GM21576 (cell line): Measurements from ENCODE around the gene SORBS1.

Experiments
- ATAC-seq: cut with Tn5 transposase; IDR thresholded peaks from one replicate; pipeline ENCODE4 v1.9.1; 2021; ENCODE audit warnings: mild to moderate bottlenecking, moderate library complexity; ENCODE audit not compliant: unreplicated experiment

SORBS1 gene

DNA sequence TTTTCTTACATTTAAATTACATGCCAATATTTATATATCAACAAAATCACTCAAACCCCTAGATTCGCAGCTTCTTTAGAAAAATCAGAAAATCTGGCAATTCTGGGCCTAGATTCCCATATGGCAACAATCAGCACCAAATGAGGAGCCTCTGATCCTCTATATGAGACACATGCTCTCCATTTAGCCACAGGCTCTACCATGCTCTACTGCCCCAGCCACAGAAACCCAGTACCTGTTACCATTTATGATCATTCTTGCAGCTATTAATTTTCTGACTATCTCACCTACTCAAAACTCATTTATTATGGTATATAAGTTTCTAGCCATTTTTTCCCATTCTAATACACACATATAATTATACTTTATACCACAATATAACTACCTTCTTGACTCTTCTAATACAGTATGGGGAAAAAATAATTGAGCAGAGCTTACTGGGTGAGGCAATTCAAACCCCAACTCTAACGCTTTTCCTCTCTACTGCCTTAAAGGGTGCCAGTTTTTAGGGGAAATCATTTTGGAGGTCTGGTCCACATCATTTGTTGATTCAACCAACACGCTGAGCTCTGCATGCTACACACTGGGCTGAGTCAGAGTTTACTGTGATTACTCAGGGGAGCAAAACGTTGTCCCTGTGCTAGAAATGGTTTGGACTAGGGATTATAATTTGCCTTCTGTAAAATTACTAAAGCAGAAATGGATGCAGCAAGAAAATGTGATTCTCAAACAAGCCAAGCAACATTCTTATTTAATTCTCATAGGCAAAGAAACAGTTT is 281.9 kb downstream of the SORBS1 start:
- ATAC-seq: no peak

DNA sequence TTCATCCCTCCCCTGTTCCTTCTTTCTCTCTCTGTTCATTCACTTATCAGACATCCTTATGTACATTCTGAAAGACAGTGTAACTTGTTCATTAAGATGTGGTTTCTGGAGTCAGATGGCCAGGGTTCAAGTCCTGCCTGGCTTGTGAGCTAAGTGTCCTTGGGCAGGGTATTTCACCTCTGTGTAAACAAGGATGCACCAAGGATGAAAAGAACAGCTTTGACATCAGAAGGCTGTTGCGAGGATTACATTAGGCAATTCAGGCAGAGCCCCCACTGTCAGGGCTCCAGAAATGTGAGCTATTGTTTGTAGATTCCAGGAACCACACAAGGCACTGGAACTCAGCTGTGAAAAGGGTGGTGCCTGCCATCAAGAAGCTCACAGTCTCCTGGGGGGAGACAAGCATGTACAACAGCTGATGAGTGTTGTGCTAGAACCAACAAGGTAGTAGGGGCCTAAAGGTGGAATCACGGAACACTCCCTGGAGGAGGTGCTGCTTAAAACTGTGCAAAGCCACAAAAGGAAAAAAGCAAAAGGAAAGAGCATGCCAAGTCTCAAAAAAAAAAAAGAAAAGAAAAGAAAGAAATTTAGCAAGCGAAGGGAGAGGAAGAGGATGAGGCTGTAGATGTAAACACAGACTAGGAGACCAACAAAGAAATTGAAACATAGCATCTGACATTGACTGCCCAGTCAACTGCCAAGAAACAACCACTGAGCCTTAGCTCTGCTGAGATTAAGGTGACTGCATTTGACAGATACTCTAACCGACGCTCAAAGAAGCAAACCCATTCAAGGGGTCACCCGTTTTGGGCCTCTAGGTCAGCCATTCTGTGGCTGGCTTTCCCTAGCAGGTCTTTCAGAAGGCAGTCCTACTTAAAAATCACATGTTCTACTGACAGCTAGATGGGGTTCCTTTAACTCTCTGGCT is 282.8 kb downstream of the SORBS1 start:
- ATAC-seq: no peak

DNA sequence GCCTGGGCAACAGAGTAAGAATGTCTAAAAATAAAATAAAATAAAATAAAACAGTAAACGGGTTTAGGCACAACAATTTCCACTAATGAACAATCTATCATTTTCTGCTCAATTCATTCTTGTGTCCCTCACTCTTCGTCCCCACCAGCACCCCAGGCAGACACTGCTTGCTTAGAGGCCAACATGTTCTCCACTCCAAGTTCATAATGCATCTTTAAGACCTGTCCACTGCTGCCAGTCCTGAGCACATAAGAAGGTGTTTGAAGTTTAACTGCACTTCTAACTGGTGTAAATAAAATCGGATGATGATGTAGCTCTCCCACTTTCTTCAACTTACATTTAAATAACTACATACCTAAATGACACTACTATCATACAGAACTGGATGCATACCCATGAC is 283.6 kb downstream of the SORBS1 start:
- ATAC-seq: no peak

DNA sequence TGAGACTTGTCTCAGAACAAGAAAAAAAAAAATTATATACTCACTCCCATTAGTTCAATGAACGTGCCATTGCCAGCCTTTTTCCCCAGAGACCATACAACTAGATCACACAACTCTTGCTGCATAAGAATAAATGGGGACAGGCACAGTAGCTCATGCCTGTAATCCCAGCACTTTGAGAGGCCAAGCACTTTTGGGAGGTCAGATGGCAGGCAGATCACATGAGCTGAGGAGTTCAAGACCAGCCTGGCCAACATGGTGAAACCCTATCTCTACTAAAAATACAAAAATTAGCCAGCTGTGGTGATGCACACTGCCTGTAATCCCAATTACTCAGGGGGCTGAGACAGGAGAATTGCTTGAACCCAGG is 284.0 kb downstream of the SORBS1 start:
- no peak for ATAC-seq

DNA sequence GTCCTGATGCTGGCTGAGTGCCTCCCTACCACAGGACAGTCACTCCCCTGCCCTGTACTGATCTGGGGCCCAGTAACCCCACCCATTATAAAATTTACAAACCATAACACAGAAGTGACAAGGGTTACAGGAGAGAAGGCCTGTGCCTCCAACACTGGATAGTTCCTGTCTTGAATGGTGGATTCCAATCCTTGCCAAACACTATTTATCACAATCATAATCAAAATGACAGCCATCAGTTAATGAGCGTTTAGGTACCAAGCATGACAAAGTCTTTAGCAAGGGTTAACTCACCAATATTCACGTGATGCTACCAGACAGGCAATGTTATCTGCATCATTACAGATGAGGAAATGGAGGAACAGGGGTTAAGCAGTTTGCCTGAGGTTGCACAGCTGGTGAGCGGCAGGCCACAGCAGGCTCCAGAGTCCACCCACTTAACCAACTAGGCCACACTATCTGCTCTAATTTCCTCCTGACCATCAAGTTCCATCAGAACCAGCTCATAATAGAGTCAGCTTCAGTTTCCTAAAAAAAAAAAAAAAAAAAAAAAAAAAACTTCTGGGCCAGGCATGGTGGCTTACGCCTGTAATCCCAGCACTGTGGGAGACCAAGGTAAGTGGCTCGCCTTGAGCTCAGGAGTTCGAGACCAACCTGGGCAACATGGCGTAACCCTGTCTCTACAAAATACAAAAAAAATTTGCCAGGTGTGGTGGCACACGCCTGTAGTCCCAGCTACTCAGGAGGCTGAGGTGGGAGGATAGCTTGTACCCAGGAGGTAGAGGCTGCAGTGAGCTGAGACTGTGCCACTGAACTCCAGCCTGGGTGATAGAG is 284.6 kb downstream of the SORBS1 start:
- no peak for ATAC-seq

DNA sequence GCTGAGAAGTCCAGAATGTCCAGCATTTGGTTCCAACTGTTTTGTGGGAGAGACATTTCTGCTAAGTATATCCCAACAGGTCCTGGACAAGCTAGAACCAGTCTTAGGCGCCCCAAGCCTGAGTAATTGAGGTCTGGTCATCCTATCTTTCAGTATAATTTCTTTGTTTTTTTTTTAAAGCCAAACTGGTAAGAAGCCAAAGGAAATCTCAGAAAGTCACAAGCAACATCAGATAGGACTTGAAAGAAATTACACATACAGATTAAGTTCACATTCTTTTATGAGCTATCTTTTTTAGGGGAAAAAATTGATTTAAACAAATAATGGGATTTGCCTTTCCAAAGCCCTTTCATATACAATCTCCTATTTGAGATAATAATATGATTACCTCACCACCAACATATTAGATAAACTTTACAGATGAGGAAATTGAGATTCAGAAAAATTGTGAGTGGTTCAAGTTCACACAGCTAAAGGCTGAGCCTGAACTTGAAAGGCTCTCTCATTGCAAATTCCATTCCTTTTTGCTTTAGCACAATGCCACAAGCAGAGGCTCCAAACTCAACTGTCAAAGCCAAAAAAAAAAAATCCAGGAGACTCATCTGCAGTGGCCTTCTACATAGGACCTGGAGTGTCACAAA is 285.3 kb downstream of the SORBS1 start:
- no peak for ATAC-seq

DNA sequence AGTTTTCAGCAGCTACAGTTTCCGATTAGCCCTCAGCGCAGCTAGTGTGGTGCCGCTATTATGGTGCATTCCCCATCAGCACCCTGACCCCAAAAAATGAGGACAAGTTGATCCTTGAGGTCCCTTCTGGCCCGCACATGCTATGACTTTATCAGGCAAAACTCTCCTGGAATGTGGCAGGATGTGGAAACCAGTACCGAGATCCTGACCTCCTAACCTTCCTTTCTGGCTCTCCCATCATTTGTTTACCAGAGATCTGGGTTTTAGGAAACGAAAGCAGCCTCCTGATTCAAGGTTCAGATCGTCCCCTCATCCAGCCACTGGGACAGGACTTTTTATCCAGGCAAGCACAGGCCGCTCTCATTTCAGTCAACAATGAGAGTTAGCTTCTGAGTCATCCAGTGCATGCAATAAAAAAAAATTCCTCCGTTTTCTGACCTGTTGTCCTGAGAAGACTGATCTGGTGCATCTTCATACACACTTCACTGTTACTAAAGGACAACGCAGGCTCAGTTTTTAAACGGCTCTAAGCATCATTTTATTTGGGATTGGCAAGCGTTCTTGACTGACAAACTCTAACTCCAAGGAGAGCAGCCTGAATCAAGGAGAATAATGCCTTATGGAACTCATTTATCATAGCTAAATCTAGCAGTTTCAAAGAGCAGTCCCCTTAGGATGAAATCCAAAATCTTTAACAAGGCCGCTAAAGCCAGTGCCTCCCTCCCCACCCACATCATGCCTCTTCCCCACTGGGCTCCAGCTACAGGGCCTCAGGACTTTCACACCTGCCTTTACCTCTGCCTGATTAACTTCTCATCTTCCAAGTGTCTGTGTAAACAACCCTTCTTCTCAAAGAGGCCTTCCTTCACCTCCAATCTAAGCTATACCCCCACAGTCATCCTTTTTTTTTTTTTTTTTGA is 287.5 kb downstream of the SORBS1 start:
- ATAC-seq: no peak

DNA sequence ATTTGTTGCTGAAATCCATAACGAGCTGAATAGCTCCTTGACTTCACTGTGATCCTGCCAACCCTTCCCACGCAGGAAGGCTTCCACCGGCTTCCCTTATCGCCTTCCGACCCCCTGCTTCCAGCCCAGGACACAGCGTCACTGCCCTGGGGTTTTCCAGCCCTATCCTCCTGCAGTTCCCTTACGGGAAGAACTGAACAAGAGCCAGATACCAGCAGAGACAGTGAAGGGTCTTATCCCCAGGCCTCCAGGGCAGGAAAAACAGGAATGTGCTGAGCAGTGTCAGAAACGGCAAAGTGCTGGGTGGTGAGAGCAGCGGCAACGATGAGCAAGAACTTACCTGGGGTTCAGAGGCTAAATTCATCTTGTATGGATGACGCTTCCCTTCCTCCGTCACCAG is 292.7 kb downstream of the SORBS1 start:
- ATAC-seq: no peak

DNA sequence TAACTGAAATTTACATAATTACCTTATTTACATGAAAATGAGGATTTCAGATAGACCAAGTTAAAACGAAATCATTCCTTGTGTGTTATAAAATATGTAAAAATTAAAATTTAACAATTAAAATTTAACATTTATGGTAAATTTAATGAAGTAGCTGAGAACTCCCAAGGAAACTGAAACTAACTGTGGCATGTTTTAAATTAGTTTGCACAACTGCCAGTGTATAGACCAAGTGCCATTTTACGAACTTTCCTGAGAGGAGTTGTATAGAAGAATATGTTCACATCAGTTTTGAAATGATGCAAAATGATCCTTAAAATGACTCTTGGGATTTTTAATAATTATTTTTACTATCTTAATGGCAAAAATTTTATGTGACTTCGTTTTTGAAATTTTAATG is 293.9 kb downstream of the SORBS1 start:
- no peak for ATAC-seq

DNA sequence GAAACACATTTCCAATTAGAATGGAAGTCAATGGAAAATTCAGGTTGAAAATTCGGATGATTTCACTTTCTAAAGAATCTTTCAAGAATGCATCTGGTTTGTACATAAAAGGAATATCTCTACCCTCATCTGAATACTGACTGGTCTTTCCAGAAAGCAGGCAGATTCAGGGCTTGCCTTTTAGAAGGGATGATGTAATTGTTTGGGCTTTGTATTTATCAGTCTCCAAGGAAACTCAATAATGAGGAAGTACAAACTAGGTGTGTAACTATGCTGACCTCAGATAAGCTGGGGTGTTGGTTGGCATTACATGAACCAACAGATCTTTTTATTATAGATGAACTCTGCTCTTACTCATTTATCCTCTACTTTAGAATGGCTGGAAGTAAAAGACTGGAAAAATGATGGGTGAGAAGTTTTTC is 294.5 kb downstream of the SORBS1 start:
- ATAC-seq: peak; percentile 88

DNA sequence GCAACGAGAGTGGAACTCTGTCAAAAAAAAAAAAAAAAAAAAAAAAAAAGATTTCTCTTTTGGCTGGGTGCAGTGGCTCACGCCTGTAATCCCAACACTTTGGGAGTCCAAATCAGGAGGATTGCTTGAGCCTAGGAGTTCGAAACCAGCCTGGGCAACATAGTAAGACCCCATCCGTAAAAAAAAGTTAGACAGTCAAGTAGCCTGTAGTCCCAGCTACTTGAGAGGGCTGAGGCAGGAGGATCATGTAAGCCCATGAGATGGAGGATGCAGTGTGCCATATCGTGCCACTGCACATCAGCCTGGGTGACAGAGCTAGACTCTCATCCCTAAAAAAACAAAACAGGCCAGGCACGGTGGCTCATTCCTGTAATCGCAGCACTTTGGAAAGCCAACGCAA is 295.6 kb downstream of the SORBS1 start:
- no peak for ATAC-seq

DNA sequence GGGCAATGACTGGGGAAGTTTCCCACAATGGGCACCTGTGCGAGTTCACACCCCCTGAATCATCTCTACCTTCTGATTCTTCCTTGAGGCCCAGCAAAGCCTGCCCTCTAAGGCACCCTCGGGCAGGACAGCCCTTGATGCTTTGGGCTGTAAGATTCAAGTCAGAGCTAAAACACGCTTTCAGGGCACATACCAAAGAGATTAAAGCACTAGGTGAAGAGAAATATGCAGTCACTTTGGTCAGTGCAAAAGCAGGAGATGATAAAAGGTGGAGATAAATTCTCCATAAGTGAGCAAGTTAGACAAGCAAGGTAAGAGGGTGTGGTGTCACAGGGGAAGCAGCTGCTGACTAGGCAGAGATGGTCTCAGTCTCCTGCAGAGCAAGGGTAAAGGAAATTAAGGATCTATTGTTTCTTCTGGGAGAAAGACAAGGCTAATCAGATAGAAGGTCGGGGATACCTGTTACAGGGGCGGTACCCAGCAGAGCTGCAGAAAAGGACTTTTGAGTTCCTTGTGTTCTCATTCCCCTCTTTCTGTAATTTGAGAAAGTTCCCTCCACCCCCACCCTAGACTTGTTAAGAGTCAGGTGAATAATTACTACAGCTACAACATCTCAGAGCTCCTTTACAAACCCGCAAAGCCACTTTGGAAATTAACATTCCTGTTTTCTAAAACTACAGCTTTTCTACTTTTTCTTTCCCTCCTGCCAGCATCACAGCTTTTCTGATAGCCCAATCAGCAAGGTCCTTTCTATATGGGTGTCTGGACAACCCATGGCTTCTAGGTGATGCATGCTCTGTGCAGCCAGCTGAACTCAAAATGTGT is 296.7 kb downstream of the SORBS1 start:
- no peak for ATAC-seq

DNA sequence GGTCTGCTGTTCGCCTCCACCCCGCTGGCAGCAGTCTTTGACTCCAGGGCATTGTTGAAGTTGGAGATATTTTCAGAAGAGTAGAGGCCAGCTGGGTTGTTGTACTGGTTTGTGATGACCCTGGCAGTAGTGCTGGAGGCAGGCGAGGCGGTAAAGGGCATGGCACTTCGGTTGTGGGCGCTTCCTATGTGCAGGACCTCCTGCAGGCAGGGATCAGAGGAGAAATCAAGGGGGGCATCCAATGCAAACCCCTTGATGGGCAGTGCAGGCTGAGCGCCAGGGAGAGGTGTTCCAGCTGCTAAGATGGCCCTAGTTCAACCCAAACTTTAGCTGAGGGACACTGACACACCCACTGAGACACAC is 297.3 kb downstream of the SORBS1 start:
- ATAC-seq: no peak

DNA sequence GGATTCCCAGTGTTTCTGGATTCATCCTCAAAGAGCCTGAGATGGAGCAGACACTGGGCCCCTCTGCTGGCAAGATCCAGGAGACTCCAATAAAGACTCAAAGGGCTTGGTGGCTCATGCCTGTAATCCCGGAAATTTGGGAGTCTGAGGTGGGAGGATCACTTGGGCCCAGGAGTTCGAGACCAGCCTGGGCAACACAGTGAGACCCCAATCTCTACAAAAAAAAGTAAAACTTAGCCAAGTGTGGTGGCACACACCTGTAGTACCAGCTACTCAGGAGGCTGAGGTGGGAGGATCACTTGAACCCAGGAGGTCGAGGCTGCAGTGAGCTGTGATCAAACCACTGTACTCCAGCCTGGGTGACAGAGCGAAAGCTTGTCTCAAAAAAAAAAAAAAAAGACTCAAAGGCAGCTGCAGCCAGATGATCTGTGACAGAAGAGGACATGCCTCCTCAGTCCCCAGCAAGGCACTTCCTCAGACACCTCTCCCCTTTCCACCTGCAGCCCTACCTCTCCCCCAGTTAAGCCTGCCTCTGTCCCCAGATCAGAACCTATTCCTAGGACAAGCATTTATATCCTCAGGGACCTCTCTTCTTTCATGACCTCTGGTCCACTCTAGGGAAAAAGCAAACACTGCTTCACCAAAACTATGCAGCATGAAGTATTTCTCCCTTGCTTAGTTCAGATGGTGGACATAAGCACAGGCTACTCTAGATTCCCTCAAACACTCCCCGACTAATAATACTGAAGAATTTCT is 298.2 kb downstream of the SORBS1 start:
- ATAC-seq: no peak

DNA sequence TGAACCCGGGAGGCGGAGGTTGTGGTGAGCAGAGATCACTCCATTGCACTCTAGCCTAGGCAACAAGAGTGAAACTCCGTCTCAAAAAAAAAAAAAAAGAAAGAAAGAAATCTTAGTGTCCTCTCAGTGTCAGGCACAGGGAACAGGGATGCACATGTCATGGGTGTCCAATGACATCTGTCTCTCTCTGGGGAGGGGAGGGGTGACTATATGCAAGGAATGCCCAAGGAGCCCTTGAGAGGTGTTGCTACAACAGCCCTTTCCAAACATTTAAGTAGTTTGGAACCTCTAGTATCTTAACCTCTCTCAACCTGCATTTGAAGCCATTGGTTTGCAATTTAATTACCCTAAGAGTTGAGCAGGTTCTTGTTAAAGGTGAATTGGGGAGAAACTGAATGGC is 299.2 kb downstream of the SORBS1 start:
- no peak for ATAC-seq
